K562 (cell line): ENCODE data around the gene FAM117A. TPM values are rescaled to one million over a fixed set of nuclear protein-coding genes. Genes with fewer than 3 reads are reported as not detected.

Experiments
- ATF4 ChIP-seq: fragments of 450-650 bp; formaldehyde crosslinking; IDR thresholded peaks from 2 replicates; pipeline ENCODE4 v1.4.0; 2022; ENCODE audit warnings: mild to moderate bottlenecking, moderate library complexity
- BCLAF1 ChIP-seq, 2 experiments: fragments of 450-650 bp in 1 of 2; IDR thresholded peaks; 2 replicates each; pipeline ENCODE4 v1.6.1; 2011 to 2017; ENCODE audit warnings: low read depth in 2 of 2, antibody characterized with exemption in 1 of 2, borderline replicate concordance in 1 of 2, low read length in 1 of 2, mild to moderate bottlenecking in 1 of 2, mixed read lengths in 1 of 2; ENCODE audit not compliant: control insufficient read depth in 1 of 2
- BHLHE40 ChIP-seq: IDR thresholded peaks from 2 replicates; pipeline ENCODE4 v1.6.1; 2011; ENCODE audit warnings: low read length, improper control_type of control experiment
- CCAR2 ChIP-seq: fragments of 200-400 bp; formaldehyde crosslinking; IDR thresholded peaks from 2 replicates; pipeline ENCODE4 v1.6.1; 2017; ENCODE audit warnings: mild to moderate bottlenecking, low read depth, low read length
- FOXK2 ChIP-seq, 2 experiments: fragments of 450-650 bp; IDR thresholded peaks in 1 of 2; conservative IDR thresholded peaks in 1 of 2; 2 replicates each; pipeline ENCODE4 v1.6.1; 2016; ENCODE audit warnings: low read depth in 2 of 2, mild to moderate bottlenecking in 1 of 2
- FOXP4 ChIP-seq: sonication (generic); formaldehyde crosslinking; IDR thresholded peaks from 2 replicates; pipeline ENCODE4 v1.8.0; 2022; ENCODE audit warnings: mild to moderate bottlenecking, missing genetic modification reagents, borderline replicate concordance
- MYNN ChIP-seq, 2 experiments: sonication (generic); formaldehyde crosslinking in 1 of 2; IDR thresholded peaks; 2 replicates each; pipeline versions ENCODE4 v1.5.0 to v1.6.1; 2016 to 2020; ENCODE audit warnings: antibody characterized with exemption in 1 of 2, missing genetic modification reagents in 1 of 2
- POLR2A ChIP-seq: fragments of 450-650 bp; conservative IDR thresholded peaks from 2 replicates; pipeline ENCODE4 v1.6.1; 2016
- POLR2B ChIP-seq: fragments of 450-650 bp; IDR thresholded peaks from 2 replicates; pipeline ENCODE4 v1.6.1; 2018; ENCODE audit warnings: low read depth; ENCODE audit not compliant: partially characterized antibody
- RHOXF2B ChIP-seq: fragments of 250-450 bp; sonication (Bioruptor Pico); conservative IDR thresholded peaks from 2 replicates; pipeline ENCODE4 v1.5.1; 2021
- RNF2 ChIP-seq: sonication (generic); IDR thresholded peaks from 2 replicates; pipeline ENCODE4 v1.6.1; 2016
- SMARCC2 ChIP-seq: fragments of 450-650 bp; IDR thresholded peaks from 2 replicates; pipeline ENCODE4 v1.6.1; 2017; ENCODE audit warnings: antibody characterized with exemption, moderate library complexity, mild to moderate bottlenecking, low read depth
- SMC3 ChIP-seq: conservative IDR thresholded peaks from 2 replicates; pipeline ENCODE4 v1.6.1; 2011; ENCODE audit warnings: low read depth, low read length, improper control_type of control experiment; ENCODE audit not compliant: insufficient read depth
- TRIM28 ChIP-seq: fragments of 450-650 bp; IDR thresholded peaks from 2 replicates; pipeline ENCODE4 v1.6.1; 2017
- XRCC3 ChIP-seq: fragments of 450-650 bp; IDR thresholded peaks from 2 replicates; pipeline ENCODE4 v1.6.1; 2017; ENCODE audit warnings: mild to moderate bottlenecking, moderate library complexity
- ZBTB5 ChIP-seq: fragments of 450-650 bp; IDR thresholded peaks from 2 replicates; pipeline ENCODE4 v1.6.1; 2017; ENCODE audit warnings: antibody characterized with exemption
- ZNF224 ChIP-seq: sonication (generic); formaldehyde crosslinking; IDR thresholded peaks from 2 replicates; pipeline ENCODE4 v1.8.0; 2022; ENCODE audit warnings: mild to moderate bottlenecking, missing genetic modification reagents
- ZNF449 ChIP-seq: fragments of 250-450 bp; sonication (Bioruptor Pico); IDR thresholded peaks from 2 replicates; pipeline ENCODE4 v1.8.0; 2022; ENCODE audit warnings: moderate library complexity, mild to moderate bottlenecking, inconsistent platforms
- polyA plus RNA-seq, 8 experiments: library from polyadenylated mRNA; depleted of rRNA in 4 of 8; stranded (reverse) in 5 of 8; unstranded in 3 of 8; fragments of >200 nt; fragmentation: Nextera tagmentation in 2 of 8; fragmentation: Illumina TruSeq in 1 of 8; extraction: Ambion mirVana in 2 of 8; extraction: Trizol in 1 of 8; gene quantifications; 2 replicates each; pipeline versions ENCODE4 v1.2.1 to v1.2.3, GENCODE V29; 2011 to 2014; ENCODE audit warnings: inconsistent platforms in 1 of 8, missing spikeins in 1 of 8
- total RNA-seq, 7 experiments: library from RNA; depleted of rRNA in 6 of 7; stranded (reverse); fragments of >200 nt in 6 of 7; fragmentation: Illumina TruSeq in 2 of 7; extraction: Trizol in 2 of 7; gene quantifications; 2 replicates each; pipeline versions ENCODE4 v1.2.1 to v1.2.3, GENCODE V29; 2011 to 2021; ENCODE audit warnings: low replicate concordance in 1 of 7

The FAM117A gene
- total and polyA plus RNA-seq, 9 of the 15 experiments (the other 6 are each of a cell fraction or from before 2014, with no cell fraction given) = 3.1 to 79.7 (median 36.6) TPM

- TF ChIP-seq MYNN (IDR thresholded peaks at IDR 0.05) (no peak), MYNN (CRISPR knock-in tag; IDR thresholded peaks at IDR 0.05) (no peak), POLR2A (peak; percentile 80), POLR2B (peak; percentile 52), ZNF224 (CRISPR knock-in tag) (no peak), ZBTB5 (no peak), ZNF449 (CRISPR knock-in tag) (no peak), RHOXF2B (CRISPR knock-in tag) (no peak), FOXK2 (conservative IDR thresholded peaks at IDR 0.05 in 1 of 2, IDR thresholded peaks at IDR 0.05 in 1 of 2; ENCODE audit: low read depth in 2 of 2) (peak in 1 of 2 experiments; percentile 91; a peak in 2 of 4 replicates), RNF2 (no peak), BHLHE40 (peak; percentile 83), TRIM28 (no peak), XRCC3 (no peak), CCAR2 (no peak), SMARCC2 (no peak), FOXP4 (CRISPR knock-in tag) (no peak), BCLAF1 (IDR thresholded peaks at IDR 0.05; ENCODE audit: borderline replicate concordance in 1 of 2, control insufficient read depth in 1 of 2, low read depth in 2 of 2, low read length in 1 of 2) (peak in 1 of 2 experiments; percentile 33; a peak in 1 of 4 replicates), ATF4 (CRISPR knock-in tag) (no peak), SMC3 (no peak)
Measured at GRCh38 chr17:49763735-49764558, at the start of gene FAM117A (continued).
